Camera-type eye (tissue), 1 donor: ENCODE results near the gene HOXA10. TPM values are rescaled to one million over a fixed set of nuclear protein-coding genes. Genes with fewer than 3 reads are reported as not detected.

Source experiments
- total RNA-seq: library from RNA; depleted of rRNA; stranded (reverse); fragments of >200 nt; gene quantifications from one replicate; pipeline ENCODE4 v1.2.3, GENCODE V29; 2014

The HOXA10 gene
- not detected for total RNA-seq

DNA sequence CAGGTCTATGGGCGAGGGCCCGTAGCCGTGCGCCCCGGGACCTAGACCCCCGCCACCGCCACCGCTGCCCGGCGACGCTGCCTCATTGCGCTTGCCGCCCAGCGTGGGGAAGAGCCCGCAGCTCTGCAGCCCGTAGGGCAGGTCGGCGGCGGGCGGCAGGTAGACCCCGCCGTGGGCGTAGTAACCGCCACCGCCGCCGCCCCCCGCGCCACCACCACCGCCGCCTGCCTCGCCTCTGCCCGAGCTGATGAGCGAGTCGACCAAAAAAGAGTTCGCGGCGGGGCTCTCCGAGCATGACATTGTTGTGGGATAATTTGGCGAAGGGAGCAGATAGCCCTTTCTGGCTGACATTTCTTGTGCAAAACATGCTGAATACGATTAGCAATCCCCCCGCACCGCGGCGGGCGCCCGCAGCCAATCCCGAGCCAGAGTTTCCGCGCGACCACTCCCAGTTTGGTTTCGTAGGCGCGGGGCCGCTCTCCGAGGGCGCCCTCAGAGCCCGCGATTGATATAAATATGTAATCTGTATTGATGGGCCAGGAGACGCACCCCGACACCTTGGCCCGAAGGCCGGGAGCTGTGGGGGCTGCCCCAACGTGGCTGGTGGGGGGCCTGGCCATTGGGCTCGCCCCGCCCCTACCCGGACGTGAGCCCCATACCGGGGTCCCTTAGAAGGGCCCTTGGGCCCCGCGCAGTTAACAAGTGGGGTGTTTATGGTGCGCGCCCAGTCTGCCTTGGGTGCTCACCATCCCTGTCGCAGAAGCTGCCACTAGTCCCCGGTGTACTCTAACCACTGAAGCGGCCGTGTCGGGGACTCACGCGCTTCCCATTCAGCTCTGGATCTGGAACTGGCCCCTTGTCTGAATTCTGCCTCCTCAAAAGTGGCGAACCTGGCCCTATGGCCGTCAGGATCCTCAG, at the start of gene HOXA10:
Gene HOXA10 (minus strand): TSS at position 365 of the 918 bp plus-strand sequence. CDS start 14 bp downstream, at position 351.

DNA sequence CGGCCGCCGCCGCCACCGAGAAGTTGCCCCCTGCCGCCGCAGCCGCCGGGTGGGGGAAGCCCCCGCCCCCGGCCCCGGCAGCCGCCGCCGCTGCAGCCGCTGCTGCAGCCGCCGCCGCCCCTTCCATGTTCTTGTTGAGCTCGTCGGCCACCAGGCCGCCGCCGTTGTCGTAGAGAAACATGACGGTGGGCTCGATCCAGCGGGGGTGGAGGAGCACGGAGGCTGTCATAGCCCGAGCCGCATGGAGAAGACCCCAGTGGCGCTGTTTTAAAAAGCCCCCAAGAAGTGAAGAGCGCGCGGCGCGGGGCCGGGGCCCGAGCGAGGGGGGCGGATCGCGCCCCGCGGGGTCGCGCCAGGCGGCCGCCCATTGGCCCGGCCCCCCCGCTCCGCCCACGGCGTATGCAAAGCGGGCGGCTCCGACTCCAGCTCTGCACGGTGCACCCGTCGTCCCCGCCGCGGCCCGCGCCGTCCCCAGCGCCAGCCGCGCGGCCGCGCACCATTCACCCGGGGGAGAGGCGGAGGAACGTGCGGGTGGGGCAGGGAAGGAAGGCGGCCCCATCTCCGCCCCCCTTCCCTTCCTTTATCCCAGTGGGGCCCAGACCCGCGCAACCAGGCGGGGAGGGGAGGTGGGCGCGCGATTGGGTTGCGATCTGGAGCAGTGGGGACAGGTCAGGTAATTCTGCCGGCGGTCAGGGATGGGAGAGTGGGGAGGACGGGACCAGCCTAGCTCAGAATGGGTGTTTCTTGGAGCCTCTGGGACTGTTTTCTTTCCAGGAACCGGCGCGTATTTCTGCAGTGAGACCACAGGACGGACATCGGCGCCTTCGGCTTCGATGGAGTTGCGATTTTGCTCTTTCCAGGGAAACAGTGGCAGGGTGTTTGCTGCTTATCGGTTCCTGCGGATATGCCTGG, 26.0 kb upstream of the HOXA10 start, which contains the start of gene HOXA13:
Gene HOXA13 (minus strand): TSS at position 243 of the 912 bp plus-strand sequence. CDS start 14 bp downstream, at position 229.

DNA sequence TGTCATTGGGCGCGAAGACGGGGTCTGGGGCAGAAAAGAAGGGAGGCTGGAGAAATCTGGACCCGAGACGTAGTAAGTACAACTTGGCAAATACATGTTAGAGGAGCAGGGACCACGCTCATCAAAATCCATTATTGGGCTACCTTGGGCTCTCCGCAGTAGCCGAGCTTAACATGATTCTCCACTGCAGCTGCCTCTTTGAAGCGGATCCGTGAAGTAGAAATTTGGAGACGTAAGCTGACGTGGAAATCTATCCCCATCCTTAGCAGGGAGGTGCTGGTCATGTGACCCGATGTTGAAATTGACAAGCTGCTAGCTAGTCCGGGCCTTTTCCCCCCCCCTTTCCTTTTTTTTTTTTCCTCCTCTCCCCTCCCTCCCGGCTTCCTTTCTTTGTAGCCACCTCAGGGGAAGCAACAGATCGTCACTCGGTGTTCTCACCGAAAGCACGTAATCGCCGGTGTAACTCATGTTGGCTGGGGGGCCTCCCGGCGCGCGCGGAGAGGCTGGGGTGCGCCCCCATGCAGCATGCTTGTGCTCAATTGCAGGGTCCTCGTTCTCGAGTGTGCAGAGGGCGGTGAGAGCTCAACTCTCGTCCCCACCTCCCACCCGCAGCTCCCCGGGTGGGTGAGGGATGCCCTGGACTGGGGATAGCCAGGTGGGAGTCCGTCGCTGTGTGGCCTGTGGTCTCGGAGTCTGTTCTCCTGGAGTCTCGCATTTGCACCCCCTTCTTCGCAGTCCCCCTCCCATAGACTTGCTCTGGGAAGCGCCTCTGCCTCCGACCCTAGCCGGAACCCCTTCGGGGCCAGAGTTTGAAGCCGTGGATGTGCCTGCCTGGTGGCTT, 11.1 kb upstream of the HOXA10 start, which contains the start of gene HOXA11:
Gene HOXA11 (minus strand): TSS at position 220 of the 841 bp plus-strand sequence. CDS start 88 bp downstream, at position 132.

DNA sequence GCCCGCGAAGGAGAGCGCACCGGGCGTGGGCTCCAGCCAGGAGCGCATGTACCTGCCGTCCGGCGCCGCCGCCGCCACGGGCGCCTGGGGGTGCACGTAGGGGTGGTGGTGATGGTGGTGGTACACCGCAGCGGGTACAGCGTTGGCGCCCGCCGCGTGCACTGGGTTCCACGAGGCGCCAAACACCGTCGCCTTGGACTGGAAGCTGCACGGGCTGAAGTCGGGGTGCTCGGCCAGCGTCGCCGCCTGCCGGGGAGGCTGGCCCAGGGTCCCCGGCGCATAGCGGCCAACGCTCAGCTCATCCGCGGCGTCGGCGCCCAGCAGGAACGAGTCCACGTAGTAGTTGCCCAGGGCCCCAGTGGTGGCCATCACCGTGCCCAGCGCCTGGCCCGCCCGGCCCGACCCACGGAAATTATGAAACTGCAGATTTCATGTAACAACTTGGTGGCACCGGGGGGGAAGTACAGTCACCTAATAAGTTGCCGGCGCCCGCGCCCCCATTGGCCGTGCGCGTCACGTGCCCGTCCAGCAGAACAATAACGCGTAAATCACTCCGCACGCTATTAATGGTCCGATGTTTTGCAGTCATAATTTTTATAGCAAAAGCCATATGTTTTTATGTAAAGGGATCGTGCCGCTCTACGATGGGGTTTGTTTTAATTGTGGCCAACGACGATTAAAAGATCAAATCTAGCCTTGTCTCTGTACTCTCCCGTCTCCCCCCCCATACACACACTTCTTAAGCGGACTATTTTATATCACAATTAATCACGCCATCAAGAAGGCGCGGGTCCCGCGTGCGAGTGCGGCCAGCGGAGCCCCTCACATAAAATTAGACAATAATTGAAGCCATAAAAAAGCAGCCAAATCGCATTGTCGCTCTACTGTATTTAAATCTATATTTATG, 8.8 kb downstream of the HOXA10 start, which contains the start of gene HOXA9:
Gene HOXA9 (minus strand): TSS at position 449 of the 907 bp plus-strand sequence. CDS start 80 bp downstream, at position 369.

DNA sequence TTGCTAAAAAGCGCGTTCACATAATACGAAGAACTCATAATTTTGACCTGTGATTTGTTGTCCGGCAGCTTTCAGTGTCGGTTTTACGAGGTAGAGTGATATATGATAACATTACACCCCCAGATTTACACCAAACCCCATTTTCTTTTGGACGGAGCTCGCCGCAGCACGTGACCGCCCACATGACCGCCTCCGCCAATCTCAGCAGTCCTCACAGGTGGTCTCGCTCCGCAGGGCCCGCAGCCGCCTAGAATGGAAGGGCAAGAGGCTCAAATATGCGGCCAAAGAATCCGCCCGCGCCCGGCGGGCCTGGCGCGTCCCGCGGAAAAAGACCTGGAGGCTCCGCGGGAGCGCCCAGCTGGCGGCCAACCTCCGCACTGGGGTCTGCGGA, 17.6 kb downstream of the HOXA10 start, which contains the start of gene HOXA7:
Gene HOXA7 (minus strand): TSS at position 168 of the 391 bp plus-strand sequence. CDS start 130 bp downstream, at position 38.

DNA sequence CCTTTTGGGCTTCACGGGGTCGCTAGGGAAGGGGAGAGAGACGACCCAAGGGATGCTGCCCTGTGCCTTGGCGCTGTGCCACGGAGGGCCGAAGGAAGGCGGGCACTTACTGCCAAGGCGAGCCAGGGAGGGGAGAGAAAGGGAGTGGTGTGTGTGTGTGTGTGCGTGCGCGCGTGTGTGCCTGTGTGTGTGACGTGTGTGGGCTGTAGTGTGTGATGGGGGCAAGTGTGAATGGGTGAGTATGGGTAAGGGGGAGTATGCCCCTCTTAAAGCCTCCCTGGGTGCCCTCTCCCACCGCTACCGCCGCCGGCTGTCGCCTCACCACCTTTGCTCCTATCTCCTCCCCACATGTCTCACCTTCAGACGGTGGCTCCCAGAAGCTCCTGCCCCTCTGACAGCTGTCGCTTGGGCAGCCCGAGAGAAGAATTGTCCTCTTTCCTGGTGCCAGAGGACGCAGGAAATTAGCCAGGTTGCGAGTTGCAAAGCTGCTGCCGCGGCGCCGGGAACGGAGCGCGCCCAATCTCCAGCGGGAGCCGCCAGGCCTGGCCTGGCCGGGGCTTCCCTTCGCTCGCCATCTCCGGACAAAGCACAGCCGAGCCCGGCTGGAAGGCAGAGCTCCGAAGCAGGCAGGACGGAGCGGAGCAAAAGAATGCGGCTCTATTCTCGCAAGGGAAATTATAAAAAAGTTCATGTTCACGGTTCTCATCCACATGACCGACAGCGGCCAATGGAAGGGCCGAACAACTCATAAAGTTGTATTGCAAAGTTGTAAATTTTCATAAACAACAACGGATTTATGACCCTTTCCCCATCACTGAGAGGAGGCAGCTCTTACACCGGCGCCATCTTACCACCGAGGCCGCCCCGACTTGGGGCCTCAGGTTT, 21.9 kb downstream of the HOXA10 start, which contains the start of gene HOXA3:
Gene HOXA3 (minus strand): TSS at position 653 of the 885 bp plus-strand sequence. CDS start 41,943 bp downstream, outside the sequence.

DNA sequence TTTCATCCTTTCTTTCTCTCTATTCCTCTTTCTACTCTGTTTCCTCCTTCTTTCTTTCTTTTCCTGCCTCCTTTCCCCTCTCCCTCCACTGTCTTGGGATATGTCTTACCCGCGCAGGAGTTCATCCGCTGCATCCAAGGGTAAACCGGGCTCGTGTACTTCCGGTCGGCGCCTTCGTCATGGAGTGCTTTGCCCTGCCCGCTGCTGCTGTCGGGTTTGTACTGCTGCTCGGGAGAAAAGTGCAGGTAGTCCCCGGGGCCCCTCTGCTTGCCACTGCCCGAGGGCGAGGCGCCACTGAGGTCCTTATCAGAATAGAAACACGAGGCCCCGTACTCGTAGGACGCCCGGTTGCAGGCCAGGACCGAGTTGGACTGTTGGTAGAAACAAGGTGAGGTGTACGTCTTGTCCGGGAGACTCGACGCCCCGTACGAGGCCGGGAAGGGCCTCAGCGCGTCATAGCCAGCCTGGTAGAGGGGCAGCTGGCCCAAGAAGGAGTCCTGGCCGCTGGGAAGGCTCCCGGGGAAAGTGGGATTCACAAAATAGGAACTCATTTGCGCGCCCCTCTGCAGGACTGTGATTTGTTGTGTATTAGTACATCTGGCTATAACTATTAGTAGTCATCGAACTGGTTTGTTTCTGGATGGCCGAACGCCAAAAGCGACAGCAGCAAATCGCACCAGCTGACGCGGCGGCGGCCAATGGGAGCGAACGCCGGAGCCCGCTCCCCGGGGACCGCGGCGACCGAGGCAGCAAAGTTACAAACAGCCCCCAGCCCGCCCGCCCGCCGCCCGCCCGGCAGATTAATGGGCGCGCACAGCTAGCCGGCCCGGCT, 26.7 kb downstream of the HOXA10 start, which contains the start of gene HOXA6:
Gene HOXA6 (minus strand): TSS at position 576 of the 832 bp plus-strand sequence. CDS start 25 bp downstream, at position 551.

DNA sequence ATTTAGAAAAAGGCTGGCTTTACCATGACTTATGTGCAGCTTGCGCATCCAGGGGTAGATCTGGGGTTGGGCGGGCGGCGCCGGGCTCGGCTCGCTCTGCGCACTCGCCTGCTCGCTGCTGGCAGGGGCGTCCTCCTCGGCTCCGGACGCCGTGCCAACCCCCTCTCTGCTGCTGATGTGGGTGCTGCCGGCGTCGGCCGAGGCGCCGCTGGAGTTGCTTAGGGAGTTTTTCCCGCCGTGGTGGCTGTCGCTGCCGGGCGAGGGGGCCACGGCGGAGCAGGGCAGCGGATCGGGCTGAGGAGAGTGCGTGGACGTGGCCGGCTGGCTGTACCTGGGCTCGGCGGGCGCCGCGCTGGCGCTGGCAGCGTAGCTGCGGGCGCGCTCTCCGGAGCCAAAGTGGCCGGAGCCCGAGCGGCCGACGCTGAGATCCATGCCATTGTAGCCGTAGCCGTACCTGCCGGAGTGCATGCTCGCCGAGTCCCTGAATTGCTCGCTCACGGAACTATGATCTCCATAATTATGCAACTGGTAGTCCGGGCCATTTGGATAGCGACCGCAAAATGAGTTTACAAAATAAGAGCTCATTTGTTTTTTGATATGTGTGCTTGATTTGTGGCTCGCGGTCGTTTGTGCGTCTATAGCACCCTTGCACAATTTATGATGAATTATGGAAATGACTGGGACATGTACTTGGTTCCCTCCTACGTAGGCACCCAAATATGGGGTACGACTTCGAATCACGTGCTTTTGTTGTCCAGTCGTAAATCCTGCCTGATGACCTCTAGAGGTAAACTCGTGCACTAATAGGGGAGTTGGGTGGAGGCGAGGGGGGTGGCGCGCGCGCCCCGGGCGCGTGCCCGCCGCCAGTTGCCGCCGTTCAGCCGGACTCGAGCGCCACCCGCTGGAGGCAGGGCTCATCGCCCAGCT, 30.8 kb downstream of the HOXA10 start, which contains the start of gene HOXA5:
Gene HOXA5 (minus strand): TSS at position 659 of the 927 bp plus-strand sequence. CDS start 74 bp downstream, at position 585.

DNA sequence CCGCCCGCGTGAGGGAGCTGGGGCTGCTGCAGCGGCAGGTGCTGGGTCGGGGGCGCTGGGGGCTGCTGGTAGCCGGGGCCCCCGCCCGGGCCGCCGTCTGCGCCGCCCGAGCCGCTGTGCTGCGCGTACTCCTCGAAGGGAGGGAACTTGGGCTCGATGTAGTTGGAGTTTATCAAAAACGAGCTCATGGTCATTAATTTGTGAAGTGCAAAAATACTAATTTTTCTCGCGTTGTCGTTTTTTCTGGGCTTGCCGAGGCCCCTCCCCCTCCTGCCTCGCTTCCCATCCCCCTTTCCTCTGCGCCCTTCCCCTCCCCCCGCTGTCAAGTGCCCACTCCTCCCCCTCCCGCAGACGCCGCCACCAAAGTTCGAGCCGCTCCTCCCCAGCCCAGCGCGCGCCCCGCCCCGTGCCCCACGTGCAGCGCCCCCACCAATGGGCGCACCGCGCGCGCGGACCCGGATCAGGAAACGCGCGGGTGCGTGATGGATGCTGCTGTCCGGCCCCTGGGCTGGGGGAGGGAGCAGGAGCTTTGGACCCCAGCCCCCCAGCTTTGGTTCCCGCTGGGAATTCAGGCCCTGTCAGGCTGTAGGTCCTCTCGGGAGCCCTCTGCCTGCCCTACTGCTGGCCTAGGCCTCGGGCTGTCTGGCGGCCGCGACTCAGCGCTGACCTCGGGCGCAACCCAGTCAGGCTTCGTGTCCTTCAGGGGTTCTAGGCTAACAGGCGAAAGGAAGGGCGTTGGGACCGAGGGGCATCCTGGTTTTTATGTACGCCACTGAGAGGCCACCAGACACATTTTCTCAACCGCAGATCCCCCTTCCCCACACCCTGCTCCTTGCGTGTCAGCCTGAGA, 43.4 kb downstream of the HOXA10 start, which contains the start of gene HOXA4:
Gene HOXA4 (minus strand): TSS at position 218 of the 850 bp plus-strand sequence. CDS start 24 bp downstream, at position 194.

Other genes starting within 250 kb of the HOXA10 start
- gene HOXA1, start 78.3 kb downstream of the HOXA10 start, total RNA-seq, result 0.44 TPM
- not detected for gene HOXA2, start 71.6 kb downstream of the HOXA10 start, total RNA-seq
- not detected for gene HOXA4, start 43.6 kb downstream of the HOXA10 start, total RNA-seq
- not detected for gene HOXA5, start 30.6 kb downstream of the HOXA10 start, total RNA-seq
- not detected for gene HOXA6, start 26.5 kb downstream of the HOXA10 start, total RNA-seq
- not detected for gene HOXA3, start 21.7 kb downstream of the HOXA10 start, total RNA-seq
- gene HOXA7, start 17.6 kb downstream of the HOXA10 start, total RNA-seq, result not detected
- not detected for gene HOXA9, start 8.8 kb downstream of the HOXA10 start, total RNA-seq
- gene HOXA11, start 10.9 kb upstream of the HOXA10 start, total RNA-seq, result not detected
- 0.11 TPM for gene HOXA13, start 25.8 kb upstream of the HOXA10 start, total RNA-seq
- gene EVX1, start 68.5 kb upstream of the HOXA10 start, total RNA-seq, result not detected